GM18502 (cell line): Measurements from ENCODE around the gene MYO6.
"Not testable (repeated sequence)": the region's sequence is repeated elsewhere in the genome, so short reads cannot be mapped to it uniquely, and the experiment has no call there.

Experiments used
- ATAC-seq: cut with Tn5 transposase; IDR thresholded peaks from one replicate; pipeline ENCODE4 v1.9.1; 2021; ENCODE audit warnings: mild to moderate bottlenecking; ENCODE audit not compliant: unreplicated experiment, poor library complexity

MYO6 gene

DNA sequence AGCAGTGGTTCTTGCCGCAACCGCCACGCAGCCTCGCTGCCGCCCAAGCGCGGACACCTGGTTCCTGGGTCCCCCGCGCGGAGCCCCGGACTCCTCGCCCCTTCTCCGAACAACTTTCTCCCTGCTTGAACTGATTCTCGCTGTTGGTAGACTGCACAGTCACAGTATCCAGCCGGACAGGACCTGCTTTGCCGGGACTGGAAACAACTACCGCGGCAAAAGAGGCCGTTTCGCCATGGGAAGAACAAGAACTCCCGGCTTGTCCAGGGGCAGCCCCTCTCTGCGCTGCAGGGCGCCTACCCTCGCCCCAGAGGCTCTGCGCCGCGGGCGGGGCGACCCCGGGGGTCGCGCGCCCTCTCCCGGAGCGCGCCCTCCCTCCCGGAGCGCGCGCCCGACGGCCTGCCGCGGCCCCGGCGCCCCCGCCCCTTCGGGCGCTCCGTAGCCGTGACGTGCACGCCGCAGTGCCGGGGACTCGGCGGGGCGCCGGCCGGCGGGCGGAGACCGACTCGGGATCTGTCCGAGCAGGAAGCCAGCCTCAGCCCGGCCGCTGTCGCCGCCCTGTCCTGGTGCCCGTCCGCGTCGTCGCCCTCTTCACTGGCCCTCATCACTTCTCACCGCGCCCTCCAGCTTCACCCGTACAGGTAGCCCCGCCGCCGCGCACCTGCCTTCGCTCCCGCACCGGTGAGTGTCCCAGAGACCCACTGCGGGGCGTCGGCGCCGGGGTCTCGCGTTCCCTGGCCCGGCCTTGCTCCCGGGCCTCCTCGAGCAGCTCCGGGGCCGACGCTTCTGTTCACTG is at the start of gene MYO6:
Gene MYO6, plus strand, starts transcription at position 497 of the 796 bp plus-strand sequence. CDS start 68,309 bp downstream, outside the sequence.
- ATAC-seq = peak; percentile 81

GRCh38 chr6:75708334-75708733 is 40.7 kb upstream of the MYO6 start:
- ATAC-seq = not testable (repeated sequence)

DNA sequence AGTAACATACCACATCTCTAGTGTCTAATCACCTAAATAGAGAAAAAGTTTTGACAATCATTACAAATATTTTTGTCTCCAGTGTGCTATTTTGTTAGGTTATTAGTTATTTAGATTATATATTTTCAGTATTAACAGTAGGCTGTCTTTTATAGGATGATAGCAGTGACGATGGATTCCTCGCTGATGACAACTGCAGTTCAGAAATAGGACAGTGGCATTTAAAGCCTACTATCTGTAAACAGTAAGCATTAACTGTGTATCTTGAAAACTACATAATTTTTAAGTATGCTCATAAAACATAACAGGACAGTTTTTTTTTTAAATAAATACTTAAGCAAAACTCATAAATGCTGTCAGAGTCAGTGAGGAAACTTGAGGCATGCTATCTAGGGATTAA is 37.9 kb upstream of the MYO6 start:
- ATAC-seq = no peak

- ATAC-seq = no peak
Measured at GRCh38 chr6:75719133-75719532, 29.9 kb upstream of the MYO6 start.

GRCh38 chr6:75723382-75723781 is 25.7 kb upstream of the MYO6 start:
- ATAC-seq = no peak

DNA sequence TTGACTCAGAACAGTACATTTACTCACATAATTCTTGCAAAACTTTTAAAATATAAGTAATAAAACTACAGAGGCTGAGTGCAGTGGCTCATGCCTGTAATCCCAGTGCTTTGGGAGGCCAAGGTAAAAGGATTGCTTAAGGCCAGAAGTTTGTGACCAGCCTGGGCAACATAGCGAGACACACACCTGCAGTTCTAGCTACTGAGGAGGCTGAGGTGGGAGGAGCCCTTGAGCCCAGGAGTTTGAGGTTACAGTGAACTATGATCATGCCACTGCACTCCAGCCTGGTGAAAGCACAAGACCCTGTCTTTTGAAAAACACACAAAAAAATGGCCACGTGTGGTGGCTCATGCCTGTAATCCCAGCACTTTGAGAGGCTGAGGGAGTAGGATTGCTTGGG is 21.8 kb upstream of the MYO6 start:
- no peak for ATAC-seq

- ATAC-seq = not testable (repeated sequence)
Measured at GRCh38 chr6:75731029-75731428, 18.0 kb upstream of the MYO6 start.

GRCh38 chr6:75735491-75736186 is 13.4 kb upstream of the MYO6 start:
- ATAC-seq = peak; percentile 87

GRCh38 chr6:75743971-75744370 is 5.1 kb upstream of the MYO6 start:
- no peak for ATAC-seq

- ATAC-seq = no peak
Measured at GRCh38 chr6:75745404-75745803, 3.6 kb upstream of the MYO6 start.

- no peak for ATAC-seq
Measured at GRCh38 chr6:75746221-75746620, 2.8 kb upstream of the MYO6 start.

DNA sequence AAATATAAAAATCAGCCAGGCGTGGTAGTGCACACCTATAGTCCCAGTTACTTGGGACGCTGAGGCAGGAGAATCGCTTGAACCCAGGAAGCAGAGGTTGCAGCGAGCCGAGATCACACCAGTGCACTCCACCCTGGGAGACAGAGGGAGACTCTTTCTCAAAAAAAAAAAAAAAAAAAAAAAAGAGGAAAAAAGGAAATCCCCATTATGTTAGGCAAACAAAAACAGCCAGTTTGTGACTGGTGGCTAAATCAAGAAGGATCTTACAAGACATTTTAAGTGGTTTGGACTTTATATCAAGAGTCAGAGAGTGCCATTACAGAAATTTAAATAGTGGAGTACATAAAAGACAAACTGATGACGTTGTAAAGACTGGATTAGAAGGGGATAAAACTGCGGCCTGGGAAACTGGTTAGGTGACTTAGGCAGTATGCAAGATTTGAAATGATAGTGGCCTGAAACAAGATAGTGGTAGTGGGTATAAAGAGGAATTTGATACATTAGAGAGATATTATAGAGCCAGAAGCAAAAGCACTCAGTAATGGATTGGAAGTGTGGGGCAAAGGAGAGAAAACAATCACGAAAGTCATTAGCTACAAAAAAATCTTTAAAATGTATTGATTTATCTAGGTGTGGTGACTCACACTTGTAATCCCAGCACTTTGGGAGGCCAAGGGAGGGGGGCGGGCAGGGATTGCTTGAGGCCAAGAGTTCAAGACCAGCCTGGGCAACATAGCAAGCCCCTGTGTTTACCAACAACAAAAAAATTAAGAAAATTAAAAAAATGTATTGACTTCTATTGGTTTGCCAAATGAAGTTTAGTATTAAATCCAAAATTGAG is 1.7 kb upstream of the MYO6 start:
- no peak for ATAC-seq

GRCh38 chr6:75748003-75748742 is 866 bp upstream of the MYO6 start:
- peak; percentile 6 for ATAC-seq

DNA sequence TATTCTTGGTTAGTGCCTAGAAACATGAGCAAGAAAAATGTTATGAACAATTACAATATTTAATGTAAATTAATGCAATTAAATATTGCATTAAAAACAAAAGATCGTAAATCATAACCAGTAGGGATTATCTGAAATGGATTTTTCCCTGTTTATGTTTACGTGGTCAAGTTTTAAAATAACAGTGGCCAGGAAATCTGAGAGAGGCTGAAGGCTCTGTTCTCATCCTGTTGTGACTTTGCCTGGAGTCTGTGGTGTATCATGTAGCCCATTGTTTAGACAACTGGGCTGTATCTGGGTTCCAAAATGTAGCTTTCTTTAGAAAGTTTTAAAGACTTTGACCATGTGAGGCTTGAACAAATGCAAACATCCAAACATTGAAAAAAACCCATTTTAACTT is 2.4 kb downstream of the MYO6 start:
- no peak for ATAC-seq

DNA sequence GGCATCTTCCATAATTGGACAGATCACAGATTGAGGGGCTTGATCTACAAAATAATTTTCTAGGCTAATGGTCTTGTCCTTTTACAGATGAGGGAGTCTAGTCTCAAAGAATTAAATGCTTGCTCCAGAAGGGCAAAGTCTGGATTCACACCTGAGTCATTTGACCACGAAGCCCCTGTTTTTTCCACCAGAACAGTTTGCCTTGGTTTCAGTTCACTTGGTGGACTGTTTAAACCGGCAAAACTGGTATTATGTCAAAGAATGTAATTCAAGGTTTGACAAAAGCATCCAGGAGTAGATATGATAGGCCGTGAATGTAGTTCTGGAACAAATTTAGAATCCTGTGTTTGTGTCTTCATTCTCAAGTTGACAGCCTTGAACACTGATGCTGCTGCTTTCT is 3.3 kb downstream of the MYO6 start:
- no peak for ATAC-seq

DNA sequence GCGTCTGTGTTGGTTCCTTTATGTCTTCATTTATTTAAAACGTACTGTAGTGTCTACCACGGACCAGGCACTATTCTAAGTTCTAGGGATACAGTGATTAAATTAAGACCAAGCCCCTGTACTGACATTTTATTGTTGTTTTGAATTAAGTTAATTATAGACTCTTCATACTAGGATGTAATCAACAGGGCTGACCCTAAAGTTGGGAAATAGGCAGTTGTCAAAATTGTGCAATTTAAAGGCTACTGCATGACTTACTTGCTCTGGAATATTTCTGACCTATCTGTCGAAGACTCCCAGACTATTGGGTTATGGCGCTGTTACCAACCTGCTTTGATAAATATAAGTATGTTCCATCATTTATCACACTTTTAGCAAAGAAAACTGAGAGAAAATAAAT is 6.7 kb downstream of the MYO6 start:
- no peak for ATAC-seq

GRCh38 chr6:75757295-75757694 is 8.3 kb downstream of the MYO6 start:
- no peak for ATAC-seq

- no peak for ATAC-seq
Measured at GRCh38 chr6:75758061-75758460, 9.0 kb downstream of the MYO6 start.

DNA sequence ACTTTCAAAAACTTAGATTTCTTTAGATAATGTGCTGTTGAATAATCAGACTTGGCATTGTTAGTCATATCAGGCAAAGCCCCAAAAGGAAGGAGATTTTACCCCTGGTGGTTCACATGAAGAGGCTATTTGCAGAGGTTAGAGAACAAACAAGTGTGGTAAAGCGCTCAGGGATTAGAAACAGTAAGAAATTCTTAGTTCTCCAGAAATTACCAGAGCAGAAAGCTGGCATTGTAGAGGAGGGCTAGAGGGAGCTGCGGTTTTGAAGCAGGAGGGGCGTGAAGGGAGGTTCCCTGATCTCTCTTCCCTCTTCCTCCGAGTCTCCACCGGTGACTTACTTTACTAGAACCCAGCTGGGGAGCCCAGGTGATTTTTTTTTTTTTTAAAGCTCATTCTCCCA is 10.2 kb downstream of the MYO6 start:
- no peak for ATAC-seq

- no peak for ATAC-seq
Measured at GRCh38 chr6:75760320-75760719, 11.3 kb downstream of the MYO6 start.
